GM10266 (cell line): ENCODE measurements around the gene PHF14.

Source experiments
- DNase-seq: peaks from one replicate; pipeline ENCODE4 v3.0.0; 2012; ENCODE audit errors: extremely low spot score
- CTCF ChIP-seq: IDR thresholded peaks from 2 replicates; pipeline ENCODE4 v1.5.1; 2012; ENCODE audit warnings: mild to moderate bottlenecking, low read depth; ENCODE audit not compliant: control insufficient read depth, insufficient read depth; ENCODE audit errors: missing control alignments

PHF14 gene

GRCh38 chr7:11212816-11213215, 239.1 kb downstream of the PHF14 start:
- DNase-seq = no peak
- TF ChIP-seq CTCF = no peak

- DNase-seq = no peak
- no peak for TF ChIP-seq CTCF
These were observed 239.6 kb downstream of the PHF14 start for GRCh38 chr7:11213266-11213665.

- no peak for DNase-seq
- no peak for TF ChIP-seq CTCF
These were observed 242.6 kb downstream of the PHF14 start for GRCh38 chr7:11216276-11216675.

- TF ChIP-seq CTCF = no peak
- DNase-seq = no peak
These were observed 244.3 kb downstream of the PHF14 start for GRCh38 chr7:11217848-11218565.
